CD4-positive, alpha-beta T cell treated with Interleukin-17A for 1 hour (primary cell): ENCODE results near the gene LRFN2.

Source experiments
- DNase-seq: peaks from one replicate; pipeline ENCODE4 v3.0.0-alpha.2; 2020

Gene LRFN2

DNA sequence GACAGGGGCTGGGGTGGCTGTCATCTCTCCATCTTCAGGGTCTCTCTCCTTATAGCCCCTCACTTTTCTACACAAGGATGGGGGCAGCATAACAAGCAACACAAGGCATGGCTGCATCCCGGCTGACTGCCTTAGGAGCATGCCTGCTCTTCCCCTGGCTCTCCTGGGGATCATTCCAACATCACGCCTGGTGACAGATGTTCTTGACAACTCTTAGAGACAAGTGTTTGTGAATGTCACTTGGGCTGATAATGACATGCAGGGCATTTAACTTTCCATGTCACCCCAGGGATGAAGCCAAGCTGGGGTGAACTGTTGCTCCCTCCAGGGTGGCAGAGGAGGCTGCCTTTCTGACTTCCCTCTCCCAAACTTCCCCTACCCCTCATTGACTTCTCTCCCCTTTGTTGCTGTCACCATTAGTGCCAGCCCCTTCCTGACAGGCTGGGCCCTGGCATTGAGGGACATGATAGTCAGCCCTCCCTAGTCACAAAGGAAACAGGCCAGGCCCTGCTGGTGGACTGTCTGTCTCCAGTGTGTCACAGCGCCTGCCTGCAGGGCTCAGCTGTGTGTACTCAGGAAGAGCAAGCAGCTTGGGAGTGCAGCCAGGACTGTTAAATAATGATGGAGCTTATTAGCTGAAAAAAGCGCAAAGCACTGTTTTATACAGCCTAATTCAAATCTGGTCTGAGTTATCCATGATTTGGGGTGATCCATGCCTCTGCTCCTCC, 161.8 kb downstream of the LRFN2 start:
- no peak for DNase-seq

DNA sequence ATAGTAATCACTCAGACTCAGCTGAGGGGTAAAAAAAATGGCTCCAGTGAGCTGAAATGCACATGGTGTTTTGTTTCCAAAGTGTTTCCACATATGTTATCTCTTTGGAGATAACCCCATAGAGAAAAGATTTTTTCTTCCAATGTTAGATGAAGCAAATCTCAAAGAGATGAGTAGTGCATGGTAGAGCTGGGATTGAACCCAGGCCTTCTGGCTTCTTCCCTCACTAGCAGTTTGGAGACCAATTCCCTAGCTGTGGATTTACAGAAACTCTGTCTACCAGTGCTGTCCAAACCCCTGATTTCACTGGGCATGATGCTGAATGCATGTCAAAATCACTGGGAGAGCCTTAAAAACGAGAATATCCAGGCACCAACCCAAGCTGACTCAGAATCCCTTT, 165.1 kb downstream of the LRFN2 start:
- DNase-seq = no peak

DNA sequence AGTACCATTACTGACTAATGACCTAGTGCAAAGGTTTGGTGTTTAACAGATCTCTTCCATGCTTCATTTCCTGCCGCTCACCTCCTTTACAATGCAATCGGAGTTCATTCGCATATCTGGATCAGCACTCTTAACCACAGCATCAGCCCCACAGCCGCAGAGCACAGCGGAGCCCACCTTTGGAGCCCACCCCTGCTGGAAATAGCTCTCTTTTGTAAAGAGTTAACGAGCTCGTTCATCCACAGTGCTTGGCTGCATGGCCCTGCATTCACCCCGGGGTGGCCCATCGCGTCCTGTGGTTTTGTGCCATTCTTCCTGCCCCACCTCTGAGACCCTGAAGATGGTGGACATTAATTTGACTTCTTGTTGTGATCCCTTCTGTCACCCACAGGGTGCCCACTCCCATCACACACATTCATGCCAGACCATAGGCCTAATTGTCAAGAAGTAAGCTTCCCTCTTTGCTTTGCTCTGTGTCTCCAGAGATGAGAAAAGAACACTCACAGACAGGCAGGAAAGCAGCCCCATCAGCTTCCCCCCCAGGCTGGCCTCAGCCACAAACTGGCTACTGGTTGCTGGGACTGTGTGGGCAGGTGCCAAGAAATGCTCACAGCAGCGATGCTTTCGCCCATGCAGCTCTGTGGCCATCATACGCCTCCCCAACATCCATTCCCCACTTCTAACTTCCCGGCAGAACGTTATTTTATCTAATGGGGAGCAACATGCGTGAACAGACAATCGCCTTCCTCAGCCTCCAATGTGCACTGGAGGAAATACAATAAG, 167.0 kb downstream of the LRFN2 start:
- DNase-seq = no peak

DNA sequence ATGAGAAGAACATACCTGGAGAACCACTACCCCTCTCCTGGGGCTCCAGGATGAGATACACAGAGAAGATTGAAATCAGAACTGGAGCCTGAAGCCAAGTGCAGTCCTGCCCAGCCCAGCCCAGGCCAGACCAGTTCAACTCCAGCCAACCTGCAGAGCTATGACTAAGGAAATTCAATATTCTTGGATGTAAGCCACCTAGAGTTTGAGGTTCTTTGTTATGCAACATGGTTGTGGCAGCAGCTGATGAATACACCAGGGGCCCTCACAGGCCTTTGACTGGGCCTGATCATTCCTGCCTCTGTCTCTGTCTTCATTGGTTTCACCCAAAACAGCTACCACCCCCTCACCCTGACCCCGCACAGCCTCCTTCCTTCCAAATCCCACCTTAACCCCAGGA, 167.8 kb downstream of the LRFN2 start:
- no peak for DNase-seq

DNA sequence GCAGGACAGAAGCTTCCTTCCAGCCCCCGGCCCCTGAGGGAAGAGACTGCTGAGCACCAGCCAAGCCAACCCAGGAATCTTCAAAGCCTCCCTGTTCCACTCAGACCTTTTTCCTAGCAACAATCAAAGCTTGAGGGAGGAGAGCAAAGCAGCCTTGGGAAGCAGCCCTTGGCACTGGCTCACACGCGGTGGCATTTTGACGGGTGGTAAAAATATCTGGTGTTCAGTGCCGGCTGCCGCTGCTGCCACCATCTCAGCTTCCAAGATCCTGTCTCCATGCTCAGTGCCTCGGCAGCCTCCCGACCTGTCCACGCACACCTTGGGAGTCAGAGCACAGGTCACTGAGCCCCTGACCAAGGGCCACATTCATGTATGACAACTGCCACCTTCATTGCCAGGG, 170.1 kb downstream of the LRFN2 start:
- no peak for DNase-seq

DNA sequence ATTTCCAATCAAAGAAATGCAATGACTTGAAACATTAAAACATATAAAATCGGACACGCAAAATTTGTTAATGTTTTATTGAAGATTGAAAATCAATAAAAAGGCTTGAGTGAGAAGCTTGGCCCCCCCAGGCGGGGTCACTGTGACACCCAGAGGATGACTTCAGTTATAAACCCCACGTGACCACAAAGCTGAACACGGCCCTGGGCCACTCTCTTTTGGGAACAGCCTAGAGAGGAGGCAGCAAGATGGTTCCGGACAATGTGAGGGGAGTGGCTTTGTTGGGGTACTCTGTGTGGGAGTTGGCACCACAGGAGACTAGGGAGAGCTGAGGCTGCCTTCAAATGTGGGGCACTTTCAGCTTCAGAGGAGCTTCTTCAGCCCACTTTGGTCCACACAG, 172.5 kb downstream of the LRFN2 start:
- no peak for DNase-seq

DNA sequence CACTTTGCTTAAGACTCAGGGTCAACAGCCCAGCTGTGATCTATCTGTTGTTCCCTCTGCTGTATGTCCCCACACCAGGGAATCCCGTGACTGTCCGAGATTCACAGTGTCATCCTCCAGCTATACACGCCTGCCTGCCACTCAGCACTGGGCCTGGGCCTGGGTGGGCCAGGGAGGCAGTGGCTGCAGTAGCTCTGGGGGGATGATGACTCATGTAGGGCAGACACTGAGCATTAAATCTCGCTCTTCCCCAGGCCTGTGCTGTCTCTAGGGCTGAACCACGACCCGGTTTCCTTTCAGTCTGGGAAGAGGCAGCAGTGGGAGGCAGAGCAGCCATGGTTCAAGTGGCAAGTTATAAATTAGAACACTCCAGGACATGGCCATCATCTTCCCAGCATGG, 173.9 kb downstream of the LRFN2 start:
- no peak for DNase-seq

DNA sequence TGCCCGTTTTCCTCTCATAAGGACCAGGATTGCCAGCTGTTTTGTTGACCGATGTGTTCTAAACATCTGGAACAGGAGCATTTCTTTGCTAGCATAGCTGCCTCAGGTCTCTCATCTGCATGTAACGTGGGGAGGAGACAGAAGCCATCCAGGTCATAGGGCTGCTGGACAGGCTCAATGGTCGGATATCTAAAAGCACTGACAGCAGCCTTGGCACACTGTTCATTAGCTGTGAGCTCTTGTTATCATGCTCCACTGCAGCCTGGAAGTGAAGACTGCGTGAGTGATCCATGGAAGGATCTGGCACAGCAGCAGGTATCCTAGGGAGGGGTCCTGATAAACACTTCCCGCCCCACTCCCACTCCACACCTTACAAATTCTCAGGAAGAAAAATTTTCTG, 175.3 kb downstream of the LRFN2 start:
- no peak for DNase-seq

DNA sequence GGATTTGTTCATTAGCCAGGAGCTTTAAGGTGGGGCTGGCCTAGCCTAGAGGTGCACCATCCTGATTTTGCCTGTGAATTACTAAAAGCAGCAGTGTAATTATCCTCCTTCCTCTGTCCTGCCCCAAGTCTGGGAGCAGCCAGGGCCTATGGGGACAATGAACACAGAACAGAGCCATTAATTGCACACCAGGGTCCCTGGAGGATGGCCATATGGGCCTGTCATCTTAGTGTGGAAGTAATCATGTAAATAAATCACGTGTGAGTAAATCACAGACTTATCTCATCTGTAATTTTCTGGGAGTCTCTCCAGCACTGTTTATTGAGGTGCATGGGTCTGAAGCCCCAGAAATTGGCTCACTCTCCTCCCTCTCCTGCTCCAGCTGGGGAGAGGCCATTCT, 176.3 kb downstream of the LRFN2 start:
- DNase-seq = no peak

DNA sequence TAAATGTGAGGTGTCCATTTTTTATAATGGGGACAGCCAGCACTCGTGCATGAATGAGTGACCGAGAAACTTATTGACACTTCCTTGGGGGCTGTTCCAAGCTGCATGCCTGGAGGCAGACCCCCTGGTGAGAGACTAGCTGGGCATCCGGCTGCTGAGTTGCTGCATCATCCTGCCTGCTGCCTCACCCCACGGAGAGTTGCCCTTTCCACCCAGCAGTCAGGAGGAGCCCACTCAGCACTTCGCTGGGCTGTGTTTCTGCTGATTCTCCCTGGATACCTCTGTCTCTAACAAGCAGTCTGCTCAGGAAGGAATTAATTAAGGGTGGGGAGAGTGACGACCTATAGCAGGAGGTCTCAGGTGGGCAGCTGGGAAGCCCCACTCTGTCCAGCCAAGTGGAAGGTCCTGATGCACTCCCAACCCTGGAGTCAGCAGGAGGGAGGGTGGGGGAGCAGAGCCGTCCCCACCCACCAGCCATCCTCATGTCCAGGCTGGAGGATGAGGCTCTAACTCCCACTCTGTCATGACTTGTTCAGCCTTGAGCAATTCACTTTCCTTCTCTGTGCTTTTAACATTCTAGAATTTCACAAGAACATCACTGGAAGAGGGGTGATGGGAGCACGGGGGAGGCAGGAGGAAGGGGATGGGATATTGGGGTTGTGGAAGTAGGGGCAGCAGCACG, 177.3 kb downstream of the LRFN2 start:
- no peak for DNase-seq

DNA sequence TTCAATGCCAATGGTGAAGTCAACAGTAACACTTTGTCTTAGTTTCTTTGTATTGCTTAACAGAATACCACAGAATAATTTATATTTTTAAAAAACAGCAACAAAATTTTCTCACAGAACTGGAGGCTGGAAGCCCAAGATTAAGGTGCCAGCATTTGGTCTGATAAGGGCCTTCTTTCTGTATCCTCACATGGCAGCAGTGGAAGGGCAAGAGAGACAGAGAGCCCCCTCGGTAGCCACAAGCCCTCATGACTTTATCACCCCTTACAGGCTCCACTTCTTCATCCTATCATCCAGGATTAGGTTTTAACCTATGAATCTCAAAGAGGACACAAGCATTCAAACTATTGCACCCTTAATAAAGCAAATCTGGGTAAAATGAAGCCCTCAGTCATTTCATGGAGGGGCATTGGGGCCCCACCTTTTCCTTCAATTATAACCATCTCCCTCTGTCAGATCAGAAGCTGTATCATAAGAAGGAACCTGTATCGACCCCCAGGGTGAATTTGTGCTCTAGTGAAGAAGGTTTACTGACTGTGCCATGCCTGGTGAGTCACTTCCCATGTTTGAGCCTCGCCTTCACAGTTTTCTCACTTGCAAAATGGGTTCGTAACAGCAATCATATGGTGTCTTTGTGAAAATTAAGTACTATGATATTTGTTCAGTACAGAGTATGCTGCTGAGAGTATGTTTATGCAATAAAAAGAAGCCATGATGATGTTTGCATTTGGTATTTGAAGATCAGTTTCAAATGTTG, 178.2 kb downstream of the LRFN2 start:
- DNase-seq = no peak

DNA sequence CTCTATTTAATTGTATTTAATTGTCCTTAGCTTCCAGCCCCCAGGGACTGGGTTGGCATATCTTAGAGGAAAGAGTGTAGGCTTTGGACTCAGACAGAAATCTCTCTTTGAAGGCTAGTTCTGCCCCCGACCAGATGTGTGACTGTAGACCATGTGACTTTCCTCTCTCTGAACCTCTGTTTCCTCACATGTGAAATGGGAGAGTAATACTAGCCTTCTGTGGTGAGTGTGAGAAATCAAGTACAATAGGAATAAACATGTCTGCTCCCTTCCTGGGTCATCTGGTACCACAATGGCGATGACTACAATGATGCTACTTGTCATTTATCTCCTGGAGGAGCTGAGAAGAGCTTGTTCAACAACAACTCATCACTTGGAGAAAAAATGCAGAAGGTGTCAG, 179.9 kb downstream of the LRFN2 start:
- DNase-seq = no peak

DNA sequence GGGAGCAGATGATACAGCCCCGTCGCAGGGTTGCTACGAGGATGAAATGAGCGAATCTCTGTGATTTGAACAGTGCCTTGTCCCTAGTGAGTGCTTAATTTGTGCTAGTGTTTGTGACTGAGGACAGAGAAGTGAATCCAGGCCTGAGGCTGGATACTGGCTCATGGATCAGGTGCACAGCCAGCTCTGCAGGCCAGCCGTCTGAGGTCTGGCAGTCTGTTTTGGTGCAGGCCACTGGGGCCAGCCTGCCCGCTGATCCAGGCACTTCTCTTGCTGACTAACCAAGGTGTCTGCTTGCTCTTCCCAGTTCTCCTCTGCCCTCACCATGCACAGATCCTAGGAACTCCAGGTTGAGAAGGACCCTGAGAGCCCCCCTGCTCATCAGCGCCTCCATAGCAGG, 181.0 kb downstream of the LRFN2 start:
- no peak for DNase-seq

DNA sequence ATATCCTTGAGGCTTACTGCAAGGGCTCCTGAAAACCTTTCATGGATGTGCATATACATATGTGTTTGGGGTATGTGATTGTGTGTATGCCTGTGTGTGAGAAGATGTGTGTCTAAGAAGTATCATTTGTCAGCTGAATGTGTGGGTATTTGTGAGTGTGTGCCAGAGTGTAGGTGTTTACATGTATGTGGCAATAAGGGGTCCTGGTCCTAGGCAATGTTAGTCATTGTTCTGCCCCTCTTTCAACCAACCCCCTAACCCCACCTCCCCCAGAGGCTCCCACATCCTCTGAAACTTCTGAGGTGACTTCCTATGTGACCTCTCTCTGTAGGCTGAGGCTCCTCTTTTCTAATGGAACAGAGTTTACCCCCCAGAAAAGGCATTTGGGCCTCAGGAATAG, 186.4 kb downstream of the LRFN2 start:
- no peak for DNase-seq

DNA sequence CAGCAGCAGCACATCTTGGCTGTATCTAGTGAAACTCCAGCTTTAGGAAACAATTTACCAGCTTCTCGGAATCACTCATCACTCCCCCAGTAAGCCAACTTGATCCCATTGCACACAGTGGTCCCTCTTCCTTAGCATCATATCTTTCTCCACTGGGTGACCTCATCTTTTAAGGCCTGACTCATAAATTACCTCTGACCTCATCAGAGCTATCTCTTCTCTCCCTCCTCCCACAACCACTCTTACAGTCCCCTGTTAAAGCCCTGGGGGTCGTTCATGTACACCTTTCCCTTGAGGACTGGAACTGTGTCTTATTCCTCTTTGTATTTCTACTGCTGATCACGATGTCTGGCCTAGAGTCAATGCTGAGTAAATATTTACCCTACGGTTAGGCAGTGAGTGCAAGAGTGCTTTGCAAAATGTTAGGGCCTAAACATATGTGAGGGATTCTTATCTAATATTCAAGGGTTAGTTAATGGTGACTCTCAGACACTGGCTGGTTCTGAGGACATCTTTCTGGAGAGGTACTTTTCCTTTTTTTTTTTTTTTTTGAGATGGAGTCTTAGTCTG, 187.2 kb downstream of the LRFN2 start:
- DNase-seq = no peak

DNA sequence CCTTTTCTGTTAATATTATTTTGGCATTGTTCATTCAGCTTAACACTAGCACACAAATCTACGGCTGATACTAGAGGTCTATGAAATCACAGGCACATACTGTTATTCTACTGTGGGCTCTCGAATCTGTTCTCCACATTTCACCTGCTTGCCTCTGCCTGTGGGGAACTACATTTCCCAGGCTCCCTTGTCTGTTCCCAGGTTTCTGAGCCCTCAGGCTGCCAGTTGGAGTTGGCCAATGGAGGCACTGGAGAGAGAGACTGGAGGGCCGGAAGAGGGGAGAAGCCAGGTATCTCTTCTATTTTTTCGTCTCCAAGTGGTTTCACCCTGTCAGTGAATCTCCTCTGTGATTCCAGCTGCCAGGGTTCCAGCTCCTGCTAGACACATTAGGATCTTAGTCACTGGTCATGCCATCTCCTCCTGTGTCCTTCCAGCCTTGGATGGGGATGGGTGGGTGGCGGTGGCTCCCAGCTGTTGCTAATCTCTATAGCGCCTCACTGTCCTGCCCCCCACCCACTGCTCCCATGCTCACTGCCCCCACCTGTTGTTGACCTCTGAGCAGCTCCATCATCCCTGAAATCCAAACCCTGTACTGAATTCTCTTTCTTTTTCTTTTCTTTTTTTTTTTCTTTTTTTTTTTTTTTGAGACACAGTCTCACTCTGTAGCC, 188.2 kb downstream of the LRFN2 start:
- no peak for DNase-seq

DNA sequence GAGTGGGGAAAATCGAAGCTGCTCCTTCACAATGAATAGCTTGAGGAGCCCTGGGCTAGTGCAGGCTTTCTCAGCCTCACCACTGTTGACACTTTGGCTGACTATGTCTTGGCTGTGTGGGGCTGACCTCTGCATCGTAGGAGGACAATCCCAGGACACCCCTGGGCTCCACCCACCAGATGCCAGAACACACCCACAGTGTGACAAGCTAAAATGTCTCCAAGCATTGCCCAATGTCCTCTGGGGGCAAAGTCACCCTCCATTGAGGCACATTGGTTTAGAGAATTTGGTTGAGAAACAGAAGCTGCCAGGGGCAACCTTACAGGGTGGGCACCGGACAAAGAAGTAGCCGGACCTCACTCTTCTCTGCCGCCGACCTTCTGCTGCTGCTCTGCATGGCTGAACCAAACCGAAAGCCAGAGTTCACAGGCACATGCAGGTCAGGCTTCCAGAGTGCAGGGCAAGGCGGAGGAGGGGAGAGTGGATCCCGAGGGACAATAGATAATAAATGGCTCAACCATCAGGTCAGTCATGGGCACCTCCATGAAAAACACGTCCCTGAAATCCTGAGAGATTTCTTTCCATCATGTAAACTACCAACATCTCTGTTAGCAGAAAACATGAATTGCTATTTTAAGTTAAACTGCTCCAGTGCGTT, 189.0 kb downstream of the LRFN2 start:
- DNase-seq = no peak

DNA sequence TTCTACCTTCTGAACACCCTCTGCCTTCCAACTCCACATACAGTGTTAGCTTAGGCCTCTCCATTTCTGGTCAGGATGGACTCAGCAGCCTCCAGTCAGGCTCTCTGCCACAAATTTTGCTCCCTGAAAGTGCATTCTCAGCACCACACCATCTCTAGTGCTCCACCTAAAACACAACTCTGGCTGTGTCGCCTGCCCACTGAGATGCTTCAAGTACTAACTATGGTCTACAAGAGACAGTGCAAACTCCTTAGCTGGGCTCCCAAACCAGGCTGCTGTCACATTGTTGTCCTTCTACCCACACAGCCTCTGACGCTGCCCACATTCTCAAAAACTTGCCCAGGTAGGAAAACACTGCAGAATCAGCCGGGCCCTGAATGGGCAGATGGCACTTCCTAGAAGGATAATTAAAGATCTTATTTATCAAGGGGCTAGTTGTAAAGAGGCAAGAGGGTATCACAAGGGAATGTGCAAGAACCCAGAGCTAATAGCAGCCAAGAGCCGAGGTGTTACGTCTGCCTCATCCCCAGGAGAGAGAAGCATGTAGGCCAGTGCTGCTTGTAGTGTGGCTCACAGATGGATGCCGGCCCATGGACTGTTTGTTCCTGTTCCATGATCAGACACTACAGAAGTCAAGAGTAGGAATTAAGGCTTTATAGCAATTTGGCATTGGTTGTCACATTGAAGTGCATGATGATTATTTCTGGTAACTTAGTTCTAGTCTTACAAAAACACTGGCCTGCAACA, 189.7 kb downstream of the LRFN2 start:
- no peak for DNase-seq

DNA sequence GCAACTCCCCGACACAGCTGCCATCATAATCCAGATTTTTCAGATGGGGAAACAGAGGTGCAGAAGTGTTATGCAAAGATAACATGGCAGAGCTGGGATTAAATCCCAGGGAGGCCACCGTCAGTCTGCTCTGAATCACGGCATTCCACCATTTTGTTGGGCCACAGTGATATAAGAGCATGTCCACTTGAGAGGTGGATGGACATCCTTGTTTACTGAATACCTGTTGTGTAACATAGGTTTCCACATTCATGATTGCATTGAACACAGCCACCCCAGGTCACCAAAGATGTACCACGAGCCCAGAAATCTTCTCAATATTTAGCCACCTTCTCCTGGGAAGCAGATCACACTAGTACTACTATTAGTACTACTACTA, 191.5 kb downstream of the LRFN2 start:
- no peak for DNase-seq

DNA sequence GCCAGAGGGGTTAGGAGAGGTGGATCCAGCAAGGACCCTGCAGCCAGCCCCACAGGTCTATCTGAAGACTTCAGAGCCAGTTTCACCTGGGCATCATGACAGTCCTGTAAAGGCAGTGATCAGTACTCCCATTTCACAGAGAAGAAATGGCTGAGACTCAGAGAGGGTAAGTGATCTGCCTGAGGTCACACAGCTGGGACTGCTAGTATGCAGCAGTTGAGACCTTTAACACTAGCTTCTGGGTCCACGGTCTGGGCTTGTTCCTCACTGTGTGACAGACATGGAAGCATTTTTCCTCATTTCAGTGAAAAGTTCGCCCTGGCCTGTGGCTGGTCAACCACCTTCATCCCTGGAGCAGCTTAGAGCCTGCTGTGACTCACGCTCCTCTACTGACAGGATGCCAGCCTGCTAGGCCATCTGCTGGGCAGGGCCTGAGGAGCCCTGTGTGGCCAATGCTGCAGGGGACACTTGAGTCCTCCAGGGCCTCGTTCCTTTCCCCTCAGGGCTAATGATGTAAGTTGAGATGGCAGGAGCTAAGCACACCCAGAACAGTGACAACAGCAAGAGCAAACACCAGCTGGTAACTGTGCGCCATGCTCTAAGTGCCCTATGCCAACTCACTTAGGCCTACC, 192.0 kb downstream of the LRFN2 start:
- DNase-seq = no peak

DNA sequence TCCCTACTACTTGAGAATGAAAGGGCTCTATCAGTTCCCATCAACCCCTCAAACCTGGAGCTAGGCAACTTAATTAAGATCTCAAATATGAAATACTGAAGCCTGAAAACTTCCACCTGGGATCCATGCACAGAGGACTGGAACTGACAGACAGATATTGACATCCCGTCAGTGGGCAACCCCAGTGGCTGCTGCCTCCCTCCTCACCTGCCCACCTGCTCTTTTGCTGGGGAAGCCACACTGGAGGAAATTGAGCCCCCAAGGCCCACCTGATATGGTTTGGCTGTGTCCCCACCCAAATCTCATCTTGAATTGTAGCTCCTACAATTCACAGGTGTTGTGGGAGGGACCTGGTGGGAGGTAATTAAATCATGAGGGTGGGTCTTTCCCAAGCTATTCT, 192.8 kb downstream of the LRFN2 start:
- no peak for DNase-seq
